ENCODE measurements around the gene PCNX1.

PCNX1 gene

DNA sequence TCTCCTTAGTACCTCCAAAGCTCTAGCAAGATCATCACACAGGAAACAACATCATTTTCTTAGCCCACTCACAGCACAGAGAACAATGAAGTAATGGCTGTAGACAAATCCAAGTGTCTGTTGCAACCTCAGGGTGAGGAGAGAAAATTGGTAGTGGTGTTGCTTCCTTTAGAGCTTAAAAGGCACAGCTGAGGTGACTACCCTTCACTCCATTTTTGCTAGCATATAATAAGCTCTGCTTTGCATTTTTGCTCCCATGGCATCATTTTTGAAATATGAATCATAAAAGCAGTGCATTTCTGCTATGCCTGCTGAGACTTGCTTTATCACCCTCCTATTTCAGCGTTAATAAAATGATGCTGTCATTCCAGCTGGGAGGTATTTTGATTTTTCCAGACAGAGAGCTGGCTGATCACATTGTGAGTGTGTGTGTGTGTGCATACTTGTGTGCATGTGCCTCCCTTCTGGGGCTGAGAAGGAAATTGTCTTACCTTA is 18.5 kb upstream of the PCNX1 start:
- no peak for DNase-seq (ENCODE audit: low read depth)

DNA sequence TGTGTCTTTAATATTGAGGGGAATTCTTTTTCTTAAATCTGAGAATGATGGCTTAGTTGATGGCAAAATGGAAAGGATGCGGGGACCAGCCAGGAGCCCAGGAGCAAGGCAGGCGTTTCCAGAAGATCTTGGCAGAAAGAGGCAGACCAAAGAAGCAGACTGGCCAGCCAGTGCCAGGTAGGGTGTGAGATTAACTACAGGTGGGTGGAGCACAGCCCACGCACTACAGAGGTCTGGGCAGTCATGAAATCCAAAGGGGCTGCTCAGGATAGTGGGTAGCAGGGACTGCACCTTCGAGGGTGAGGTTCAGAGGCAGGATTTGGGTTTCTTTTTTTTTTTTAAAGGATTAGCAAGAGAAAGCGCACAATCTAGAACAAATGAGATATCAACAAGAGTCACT is 17.7 kb upstream of the PCNX1 start:
- DNase-seq (ENCODE audit: low read depth): no peak

GRCh38 chr14:70890826-70891659 is 16.2 kb upstream of the PCNX1 start:
- no peak for DNase-seq (ENCODE audit: low read depth)

GRCh38 chr14:70891737-70892136 is 15.5 kb upstream of the PCNX1 start:
- DNase-seq (ENCODE audit: low read depth): no peak

DNA sequence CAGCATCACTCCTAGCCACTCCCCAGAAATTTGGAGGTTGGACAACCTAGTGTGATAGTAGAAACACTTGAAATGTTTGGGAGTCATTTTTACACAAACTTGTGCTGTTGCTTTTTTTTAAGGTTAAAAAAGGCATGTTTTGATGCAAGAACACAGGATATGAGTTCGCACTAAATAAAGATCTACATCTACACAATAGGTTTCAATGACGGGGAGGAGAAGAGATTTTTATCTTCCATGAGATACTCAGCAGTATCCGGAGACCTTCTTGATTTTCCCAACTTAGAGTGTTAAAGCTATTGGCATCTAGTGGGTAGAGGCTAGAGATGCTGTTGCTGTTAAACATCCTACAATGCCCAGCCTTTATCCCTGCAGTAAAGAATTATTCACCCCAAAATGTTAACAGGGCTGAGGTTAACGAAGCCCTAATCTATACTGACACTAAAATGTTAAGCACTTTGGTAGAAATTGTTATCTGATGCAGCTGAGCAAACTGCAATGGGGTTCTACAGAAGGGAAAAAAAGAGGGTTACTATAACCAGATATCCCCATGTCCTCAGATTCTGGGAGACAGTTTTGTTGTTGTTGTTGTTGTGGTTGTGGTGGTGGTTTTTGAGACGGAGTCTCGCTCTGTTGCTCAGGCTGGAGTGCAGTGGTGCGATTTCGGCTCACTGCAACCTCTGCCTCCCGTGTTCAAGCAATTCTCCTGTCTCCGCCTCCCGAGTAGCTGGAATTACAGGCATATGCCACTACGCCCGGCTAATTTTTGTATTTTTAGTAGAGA is 14.0 kb upstream of the PCNX1 start:
- no peak for DNase-seq (ENCODE audit: low read depth)

GRCh38 chr14:70893858-70894291 is 13.4 kb upstream of the PCNX1 start:
- no peak for DNase-seq (ENCODE audit: low read depth)

- DNase-seq (ENCODE audit: low read depth): no peak
Measured at GRCh38 chr14:70894868-70895267, 12.4 kb upstream of the PCNX1 start.

- DNase-seq (ENCODE audit: low read depth): no peak
Measured at GRCh38 chr14:70896317-70896716, 10.9 kb upstream of the PCNX1 start.

GRCh38 chr14:70896981-70897380 is 10.3 kb upstream of the PCNX1 start:
- DNase-seq (ENCODE audit: low read depth): no peak

GRCh38 chr14:70897464-70897863 is 9.8 kb upstream of the PCNX1 start:
- DNase-seq (ENCODE audit: low read depth): no peak

DNA sequence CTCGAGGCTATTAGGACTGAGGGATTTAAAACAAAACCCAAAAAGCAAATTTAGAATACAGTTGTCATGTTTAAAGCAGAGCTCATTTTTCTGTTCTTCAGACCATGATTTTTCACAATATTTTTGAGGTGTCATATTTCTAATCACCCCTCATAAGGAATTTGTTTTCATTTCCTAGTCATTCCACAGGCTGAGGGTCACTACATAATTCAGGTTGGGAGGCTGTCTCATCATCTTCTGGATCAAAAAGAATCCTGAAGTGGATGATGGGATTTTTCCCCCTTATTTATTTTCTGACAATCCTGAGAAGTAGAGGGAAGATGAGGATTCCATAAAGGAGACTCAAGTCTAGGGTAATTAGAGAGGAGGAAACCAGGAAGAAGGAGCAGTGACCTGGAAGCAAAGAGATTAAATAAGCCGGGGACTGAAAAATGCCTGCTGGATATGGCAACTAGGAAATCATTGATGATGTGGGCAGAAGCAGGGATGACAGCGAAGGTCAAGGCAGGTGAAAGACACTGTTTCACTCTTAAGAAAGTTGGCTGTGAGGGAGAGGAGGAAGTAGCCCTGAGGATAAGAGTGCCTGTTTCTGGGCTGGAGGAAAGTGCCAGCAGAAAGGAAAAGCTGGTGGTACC is 9.0 kb upstream of the PCNX1 start:
- DNase-seq (ENCODE audit: low read depth): no peak

- DNase-seq (ENCODE audit: low read depth): no peak
Measured at GRCh38 chr14:70901269-70901668, 6.0 kb upstream of the PCNX1 start.

- DNase-seq (ENCODE audit: low read depth): no peak
Measured at GRCh38 chr14:70902184-70902583, 5.1 kb upstream of the PCNX1 start.

DNA sequence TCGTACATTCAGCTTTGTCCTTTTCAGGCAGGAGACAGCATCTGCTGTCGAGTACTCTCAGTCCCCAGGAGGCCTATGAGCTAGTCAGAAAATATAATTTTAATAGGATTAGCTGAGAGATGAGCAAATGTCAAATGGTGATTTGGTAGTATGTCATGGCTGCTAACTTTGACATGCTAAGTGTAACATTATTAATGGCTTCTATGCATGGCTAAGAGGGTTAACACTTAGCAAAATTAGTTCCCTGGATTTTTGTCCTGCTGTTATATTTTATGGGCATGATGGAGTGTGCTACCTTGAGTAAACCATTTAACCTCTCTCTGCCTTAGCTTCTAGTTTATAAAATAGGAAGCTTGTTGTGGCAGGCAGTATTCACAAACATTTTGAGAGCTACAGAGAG is 2.9 kb upstream of the PCNX1 start:
- no peak for DNase-seq (ENCODE audit: low read depth)

DNA sequence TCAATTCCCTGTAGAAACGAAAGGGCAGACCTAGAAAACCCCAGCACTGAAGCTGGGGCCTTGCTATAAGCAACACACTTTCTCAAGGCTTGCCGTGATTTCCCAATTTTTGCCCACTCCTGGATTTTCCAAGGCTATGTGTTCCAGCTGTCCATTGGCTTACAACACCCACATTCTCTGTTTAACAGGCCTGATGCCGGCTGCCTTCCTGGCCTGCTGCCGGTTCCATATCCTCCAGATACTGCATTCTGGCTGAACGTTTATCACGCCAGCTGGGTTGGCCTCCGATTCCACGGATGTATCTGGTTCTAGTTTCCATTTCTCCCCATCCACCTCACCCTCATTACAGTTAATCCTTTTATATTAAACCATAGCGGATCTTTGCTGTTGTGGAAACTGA is 2.0 kb upstream of the PCNX1 start:
- DNase-seq (ENCODE audit: low read depth): no peak

- no peak for DNase-seq (ENCODE audit: low read depth)
Measured at GRCh38 chr14:70906793-70907175, 475 bp upstream of the PCNX1 start.

- DNase-seq (ENCODE audit: low read depth): peak; percentile 55
Measured at GRCh38 chr14:70907996-70908934, 1.0 kb downstream of the PCNX1 start.

DNA sequence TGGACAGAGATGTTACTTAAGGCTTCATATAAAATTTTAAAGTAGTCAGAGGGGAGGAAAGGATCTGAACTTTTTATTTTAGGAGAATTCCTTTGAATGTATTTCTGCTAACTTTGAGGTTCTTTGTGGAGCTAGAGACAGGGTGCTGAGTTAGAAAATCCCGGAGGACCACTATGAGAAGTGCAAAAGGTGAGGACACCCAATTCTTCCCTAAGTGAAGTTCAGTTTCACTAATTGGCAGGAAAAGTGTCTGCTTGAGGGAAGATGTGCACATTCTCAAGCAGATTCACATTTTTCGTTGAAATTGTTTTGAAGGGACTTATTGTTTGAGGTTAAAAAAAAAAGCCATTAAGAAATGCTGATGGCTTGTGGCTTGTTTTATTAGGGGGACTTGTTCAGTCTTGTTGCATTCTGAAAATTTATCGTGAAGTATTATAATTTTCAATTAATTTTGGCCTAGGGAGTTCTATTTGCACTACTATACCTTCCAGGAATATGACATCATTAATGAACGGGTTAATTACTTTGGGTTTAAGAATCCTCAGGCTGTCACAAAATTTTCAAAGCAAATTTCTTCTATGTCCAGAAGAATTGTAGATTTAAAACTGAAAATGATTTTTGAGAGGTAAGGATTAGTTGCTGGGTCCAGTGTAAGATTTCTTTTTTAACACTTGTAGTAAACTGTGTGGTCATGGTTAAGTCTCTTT is 1.8 kb downstream of the PCNX1 start:
- DNase-seq (ENCODE audit: low read depth): no peak

GRCh38 chr14:70909733-70910614 is 2.7 kb downstream of the PCNX1 start:
- DNase-seq (ENCODE audit: low read depth): no peak

DNA sequence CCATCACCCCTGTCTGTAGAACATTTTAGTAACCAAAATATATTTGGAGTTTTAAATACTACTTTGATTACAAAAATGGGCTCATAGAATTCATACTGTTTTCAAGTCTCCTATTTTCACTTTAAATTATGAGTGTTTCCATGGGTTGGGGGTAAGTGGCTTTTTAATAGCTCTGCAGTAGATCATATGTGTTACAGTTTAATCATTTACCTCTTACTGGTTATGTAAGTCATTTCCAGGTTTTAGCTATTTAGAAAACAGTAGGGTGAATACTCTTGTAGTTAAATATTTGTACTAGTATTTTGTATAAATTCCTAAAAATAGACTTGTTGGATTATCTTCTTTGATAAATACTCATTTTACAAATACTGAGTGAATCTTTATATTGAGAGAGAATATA is 8.2 kb downstream of the PCNX1 start:
- DNase-seq (ENCODE audit: low read depth): no peak

Measured in activated T-helper 9 cell treated with anti-CD3 and anti-CD28 coated beads, Interleukin-2, amount 50 U/mL, for 16 hours (primary cell).